Right lobe of liver (tissue), 4 donors: ENCODE measurements around the gene SYNPO.

Experiments used
- POLR2A ChIP-seq: fragments of 450-650 bp; IDR thresholded peaks from one replicate; pipeline ENCODE4 v1.6.1; 2017; ENCODE audit warnings: antibody characterized with exemption, mild to moderate bottlenecking
- TF ChIP-seq, protein P1 (sequence below), 4 donors: fragments of 200-600 bp in 3 of 4; fragments of 450-650 bp in 1 of 4; IDR thresholded peaks; one replicate each; pipeline versions ENCODE4 v1.5.1 to v1.8.0; 2016 to 2022; ENCODE audit warnings: antibody characterized with exemption in 4 of 4, mild to moderate bottlenecking in 2 of 4
- donor health status: DM: no; HTN: no; CAD: no.
- donor health status: DM: no; HTN: no; CAD: no.
- donor health status: DM: no; HTN: yes; CAD: no.

DNA sequence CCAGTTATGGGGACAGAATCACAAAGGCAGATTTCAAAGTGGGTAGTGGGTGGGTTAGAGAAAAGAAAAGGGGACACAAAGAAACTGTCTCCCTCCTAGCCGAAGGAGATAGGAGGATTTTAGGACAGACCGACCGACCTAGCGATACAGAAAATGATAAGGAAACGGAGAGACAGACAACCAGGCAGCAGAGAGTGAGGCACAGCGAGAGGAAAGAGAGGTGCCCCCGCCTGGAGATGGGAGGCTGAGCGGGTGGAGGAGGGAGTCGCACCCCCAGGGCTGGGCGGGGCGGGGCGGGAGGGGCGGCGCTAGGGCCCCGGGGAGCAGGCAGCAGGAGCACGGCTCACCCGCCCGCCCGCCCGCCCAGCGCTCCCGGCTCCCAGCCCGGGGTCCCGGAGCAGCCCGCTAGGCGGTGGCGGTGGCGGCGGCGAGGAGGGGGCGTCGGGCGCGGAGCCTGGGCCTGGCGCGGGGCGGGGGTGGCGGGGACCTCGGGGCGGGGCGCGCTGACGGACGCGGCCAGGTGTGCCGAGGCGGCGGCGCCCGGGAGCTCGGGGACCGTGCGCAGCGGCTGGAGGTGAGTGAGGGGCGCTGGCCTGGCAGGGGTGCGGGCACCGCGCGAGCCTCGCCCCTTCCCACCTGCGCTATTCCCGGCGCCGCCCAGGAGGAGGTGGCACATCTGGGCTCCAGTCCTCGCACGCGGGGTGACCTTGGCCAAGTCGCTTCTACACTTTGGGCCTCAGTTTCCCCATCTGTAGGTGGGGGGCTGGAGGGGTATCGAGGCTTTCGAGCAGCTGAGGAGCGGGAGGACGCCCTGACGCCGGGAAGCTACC, 15.9 kb upstream of the SYNPO start:
- TF ChIP-seq, protein P1, sequence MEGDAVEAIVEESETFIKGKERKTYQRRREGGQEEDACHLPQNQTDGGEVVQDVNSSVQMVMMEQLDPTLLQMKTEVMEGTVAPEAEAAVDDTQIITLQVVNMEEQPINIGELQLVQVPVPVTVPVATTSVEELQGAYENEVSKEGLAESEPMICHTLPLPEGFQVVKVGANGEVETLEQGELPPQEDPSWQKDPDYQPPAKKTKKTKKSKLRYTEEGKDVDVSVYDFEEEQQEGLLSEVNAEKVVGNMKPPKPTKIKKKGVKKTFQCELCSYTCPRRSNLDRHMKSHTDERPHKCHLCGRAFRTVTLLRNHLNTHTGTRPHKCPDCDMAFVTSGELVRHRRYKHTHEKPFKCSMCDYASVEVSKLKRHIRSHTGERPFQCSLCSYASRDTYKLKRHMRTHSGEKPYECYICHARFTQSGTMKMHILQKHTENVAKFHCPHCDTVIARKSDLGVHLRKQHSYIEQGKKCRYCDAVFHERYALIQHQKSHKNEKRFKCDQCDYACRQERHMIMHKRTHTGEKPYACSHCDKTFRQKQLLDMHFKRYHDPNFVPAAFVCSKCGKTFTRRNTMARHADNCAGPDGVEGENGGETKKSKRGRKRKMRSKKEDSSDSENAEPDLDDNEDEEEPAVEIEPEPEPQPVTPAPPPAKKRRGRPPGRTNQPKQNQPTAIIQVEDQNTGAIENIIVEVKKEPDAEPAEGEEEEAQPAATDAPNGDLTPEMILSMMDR (IDR thresholded peaks at IDR 0.05), result no peak
- TF ChIP-seq POLR2A, result no peak
